Smooth muscle cell of trachea (primary cell): ENCODE results near the gene NUMA1. TPM values are rescaled to one million over a fixed set of nuclear protein-coding genes. Genes with fewer than 3 reads are reported as not detected.

Source experiments
- total RNA-seq: library from RNA; depleted of rRNA; stranded (reverse); fragments of >200 nt; gene quantifications from 2 replicates; pipeline ENCODE4 v1.2.1, GENCODE V29; 2014

NUMA1 gene, protein sequence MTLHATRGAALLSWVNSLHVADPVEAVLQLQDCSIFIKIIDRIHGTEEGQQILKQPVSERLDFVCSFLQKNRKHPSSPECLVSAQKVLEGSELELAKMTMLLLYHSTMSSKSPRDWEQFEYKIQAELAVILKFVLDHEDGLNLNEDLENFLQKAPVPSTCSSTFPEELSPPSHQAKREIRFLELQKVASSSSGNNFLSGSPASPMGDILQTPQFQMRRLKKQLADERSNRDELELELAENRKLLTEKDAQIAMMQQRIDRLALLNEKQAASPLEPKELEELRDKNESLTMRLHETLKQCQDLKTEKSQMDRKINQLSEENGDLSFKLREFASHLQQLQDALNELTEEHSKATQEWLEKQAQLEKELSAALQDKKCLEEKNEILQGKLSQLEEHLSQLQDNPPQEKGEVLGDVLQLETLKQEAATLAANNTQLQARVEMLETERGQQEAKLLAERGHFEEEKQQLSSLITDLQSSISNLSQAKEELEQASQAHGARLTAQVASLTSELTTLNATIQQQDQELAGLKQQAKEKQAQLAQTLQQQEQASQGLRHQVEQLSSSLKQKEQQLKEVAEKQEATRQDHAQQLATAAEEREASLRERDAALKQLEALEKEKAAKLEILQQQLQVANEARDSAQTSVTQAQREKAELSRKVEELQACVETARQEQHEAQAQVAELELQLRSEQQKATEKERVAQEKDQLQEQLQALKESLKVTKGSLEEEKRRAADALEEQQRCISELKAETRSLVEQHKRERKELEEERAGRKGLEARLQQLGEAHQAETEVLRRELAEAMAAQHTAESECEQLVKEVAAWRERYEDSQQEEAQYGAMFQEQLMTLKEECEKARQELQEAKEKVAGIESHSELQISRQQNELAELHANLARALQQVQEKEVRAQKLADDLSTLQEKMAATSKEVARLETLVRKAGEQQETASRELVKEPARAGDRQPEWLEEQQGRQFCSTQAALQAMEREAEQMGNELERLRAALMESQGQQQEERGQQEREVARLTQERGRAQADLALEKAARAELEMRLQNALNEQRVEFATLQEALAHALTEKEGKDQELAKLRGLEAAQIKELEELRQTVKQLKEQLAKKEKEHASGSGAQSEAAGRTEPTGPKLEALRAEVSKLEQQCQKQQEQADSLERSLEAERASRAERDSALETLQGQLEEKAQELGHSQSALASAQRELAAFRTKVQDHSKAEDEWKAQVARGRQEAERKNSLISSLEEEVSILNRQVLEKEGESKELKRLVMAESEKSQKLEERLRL (N-terminal part only)
- total RNA-seq: 184 and 259 TPM in 2 replicates

DNA sequence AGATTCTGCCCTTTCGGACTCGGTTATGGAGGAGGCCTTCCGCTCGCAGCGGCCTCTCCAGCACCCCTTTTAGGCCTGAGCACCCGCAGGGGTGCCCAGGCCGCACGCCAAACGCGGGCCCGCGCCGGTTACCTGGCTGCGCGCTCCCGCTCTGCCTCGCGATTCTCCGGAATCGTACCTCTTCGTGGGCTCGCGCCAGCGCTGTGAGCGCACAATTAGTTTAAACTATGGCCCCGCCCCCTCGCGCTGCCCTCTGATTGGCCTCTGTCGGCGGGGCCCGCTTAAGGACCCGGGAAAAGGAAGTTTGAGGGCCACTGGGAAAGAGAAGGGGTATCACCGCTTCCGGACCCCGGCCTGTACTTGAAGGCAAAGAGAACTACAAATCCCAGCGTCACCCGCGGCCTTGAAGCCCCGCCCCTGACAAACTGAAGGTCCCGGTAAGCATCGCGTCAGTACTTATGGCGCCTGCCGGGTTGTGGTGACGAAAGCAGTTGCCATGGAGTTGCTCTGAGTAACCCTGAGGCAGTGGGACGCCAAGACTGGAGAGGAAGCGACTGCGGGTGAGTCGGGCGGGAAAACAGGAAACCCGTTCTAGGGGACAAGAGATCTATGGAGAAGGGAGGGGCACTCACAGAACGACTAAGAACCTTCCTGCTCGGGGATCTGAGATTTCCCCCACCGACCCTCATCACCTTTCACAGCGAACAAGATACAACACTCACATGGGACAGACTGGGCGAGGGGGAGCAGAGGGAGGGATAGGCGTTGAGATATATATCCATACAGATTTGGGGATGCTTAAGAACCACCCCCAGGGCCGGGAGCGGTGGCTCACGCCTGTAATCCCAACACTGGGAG is at the start of gene NUMA1, which contains the start of gene LRRC51:
NUMA1 (minus strand) TSS at position 217 of the 858 bp plus-strand sequence. CDS start 44,599 bp downstream, outside the sequence.
LRRC51 (plus strand) TSS at position 525 of the 858 bp plus-strand sequence. CDS start 8,234 bp downstream, outside the sequence.

DNA sequence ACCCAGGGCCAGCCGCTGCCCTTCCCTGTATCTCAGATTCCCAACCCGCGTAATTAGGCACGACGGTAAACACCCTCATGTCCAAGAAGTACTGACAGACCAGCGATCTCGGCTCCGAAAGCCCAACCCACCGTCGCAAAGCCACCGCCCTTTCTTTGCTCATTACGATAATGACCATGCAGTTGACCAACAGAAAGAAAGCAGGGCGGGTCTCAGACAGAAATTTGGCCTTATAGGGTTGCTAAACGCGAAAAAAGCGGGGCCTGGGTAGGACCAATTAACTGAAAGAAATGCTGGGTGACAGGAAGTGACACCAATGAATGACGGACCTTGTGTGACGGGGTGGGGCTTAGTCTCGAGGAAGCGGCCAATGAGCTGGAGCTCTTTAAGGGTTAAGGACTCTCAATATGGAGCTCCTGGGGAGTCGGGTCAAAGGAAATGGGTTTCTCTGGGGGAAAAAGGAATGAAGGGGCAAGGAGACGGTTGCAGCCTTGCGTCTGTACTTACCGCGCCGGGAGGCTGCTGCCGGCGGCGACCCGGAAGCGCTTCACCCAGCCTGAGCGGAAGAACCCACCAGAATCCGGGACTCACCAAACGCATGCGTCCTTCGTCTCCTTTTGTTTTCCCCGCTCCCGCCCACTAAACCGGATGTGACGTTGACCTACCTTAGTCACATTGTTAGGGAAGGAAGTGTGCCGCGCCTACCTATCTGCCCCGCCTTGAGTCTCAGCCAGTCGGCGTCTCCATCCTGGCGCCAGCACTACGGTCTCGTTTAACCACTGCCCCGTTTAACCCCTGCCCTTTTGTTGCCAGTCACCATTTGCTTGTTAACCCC is 32.0 kb upstream of the NUMA1 start, which contains the start of gene ANAPC15:
ANAPC15 (minus strand) TSS at position 553 of the 835 bp plus-strand sequence. CDS start 1,419 bp downstream, outside the sequence.

DNA sequence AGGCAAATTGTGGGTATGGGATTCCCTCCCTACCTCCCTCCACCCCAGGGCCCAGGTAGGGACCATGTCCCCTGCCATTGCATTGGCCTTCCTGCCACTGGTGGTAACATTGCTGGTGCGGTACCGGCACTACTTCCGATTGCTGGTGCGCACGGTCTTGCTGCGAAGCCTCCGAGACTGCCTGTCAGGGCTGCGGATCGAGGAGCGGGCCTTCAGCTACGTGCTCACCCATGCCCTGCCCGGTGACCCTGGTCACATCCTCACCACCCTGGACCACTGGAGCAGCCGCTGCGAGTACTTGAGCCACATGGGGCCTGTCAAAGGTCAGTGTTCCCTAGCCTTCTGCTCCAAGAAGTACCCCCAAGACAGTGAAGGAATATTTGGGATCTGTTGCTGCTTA is 25.5 kb upstream of the NUMA1 start, which contains the start of gene TOMT:
TOMT (plus strand) TSS at position 37 of the 400 bp plus-strand sequence; CDS start at position 65, 28 bp downstream.

DNA sequence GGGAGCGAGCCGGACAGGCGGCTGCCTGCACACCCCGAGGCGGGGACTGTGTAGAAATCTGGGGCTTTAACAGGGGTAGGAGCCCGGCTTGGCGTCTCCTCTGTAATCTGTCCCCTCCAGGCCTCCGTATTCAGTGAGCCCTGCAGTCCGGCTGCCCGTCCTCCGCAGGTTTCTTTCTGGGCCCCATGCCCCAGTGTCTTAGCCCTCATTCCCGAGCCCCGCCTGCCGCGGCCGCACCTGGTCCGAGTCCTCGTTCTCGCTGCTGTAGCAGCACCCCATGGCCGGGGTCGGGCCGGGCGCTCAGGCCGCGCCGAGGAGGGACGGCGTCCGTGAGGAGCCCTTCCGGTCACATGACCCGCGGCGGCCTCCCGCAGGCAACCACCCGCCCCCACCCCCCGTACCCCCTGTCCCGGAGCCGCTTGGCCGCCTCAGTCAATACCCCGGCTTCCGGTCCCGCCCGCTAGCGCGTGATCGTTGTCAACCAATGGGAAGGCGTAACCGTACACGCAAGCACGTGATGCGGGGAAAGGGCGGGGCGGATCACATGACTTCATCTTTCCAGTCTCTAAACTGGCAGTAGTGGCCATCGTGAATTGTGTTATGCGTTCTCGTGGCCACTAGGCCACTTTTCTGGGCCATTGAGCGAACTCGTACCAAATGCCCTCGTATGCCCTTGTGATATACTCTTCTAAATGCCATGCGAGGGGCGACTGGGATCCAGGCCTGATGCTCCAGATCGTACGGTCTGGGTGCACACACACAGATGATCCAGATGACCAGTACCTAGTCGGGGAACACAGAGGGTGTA is 22.8 kb upstream of the NUMA1 start, which contains the start of gene LAMTOR1:
LAMTOR1 (minus strand) TSS at position 352 of the 808 bp plus-strand sequence; CDS start at position 279, 73 bp downstream.

DNA sequence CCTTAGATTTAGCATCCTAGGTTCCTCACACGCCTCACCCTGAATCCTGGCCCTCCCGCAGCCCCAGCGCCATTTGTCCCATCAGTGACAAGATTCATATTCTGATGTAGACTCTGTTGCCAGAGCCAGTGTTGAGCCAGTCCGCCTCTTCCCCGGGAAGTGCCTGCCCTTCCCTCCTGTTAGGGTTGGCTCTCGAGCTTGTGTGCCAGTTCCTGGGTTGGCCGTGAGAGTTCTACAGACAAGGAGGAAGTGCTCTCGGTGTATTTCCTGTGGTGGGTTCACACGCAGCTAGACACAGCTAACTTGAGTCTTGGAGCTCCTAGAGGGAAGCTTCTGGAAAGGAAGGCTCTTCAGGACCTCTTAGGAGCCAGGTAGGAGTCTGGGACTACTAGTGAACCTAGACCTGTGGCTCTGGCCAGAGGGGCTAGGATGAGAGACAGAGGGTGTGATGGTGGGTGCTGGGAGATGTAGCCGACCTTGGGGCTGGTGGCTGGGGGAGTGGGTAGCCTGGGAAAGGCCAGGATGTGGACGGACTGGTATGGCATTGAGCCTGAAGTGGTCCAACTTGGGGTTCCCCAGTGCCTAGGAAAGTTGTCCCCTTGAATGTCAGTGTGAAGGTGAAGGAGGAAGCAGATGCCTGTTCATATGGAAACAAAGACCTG is 81.6 kb downstream of the NUMA1 start, which contains the start of gene IL18BP:
IL18BP (plus strand) TSS at position 261 of the 662 bp plus-strand sequence. CDS start 1,076 bp downstream, outside the sequence.

Other genes with a start within 250 kb of the NUMA1 start
- not detected in 2 replicates for gene DEFB108B, start 247.3 kb downstream of the NUMA1 start, total RNA-seq
- not detected in 2 replicates for gene DEFB131B, start 202.1 kb downstream of the NUMA1 start, total RNA-seq
- gene XNDC1N, start 151.9 kb downstream of the NUMA1 start, total RNA-seq: 6.1 and 13.7 TPM in 2 replicates
- 38.7 and 42.0 TPM in 2 replicates for gene RNF121, start 151.5 kb downstream of the NUMA1 start, total RNA-seq
- gene IL18BP, start 81.6 kb downstream of the NUMA1 start, total RNA-seq: 2.8 and 3.8 TPM in 2 replicates
- gene LRRC51, start 308 bp upstream of the NUMA1 start, total RNA-seq: 6.4 and 8.1 TPM in 2 replicates
- 97.3 and 114 TPM in 2 replicates for gene LAMTOR1, start 22.8 kb upstream of the NUMA1 start, total RNA-seq
- gene TOMT, start 25.4 kb upstream of the NUMA1 start, total RNA-seq: 0.17 TPM in 1 of 2 replicates, not detected in the other
- 19.2 and 33.0 TPM in 2 replicates for gene ANAPC15, start 32.2 kb upstream of the NUMA1 start, total RNA-seq
- 1.3 and 1.8 TPM in 2 replicates for gene FOLR3, start 55.2 kb upstream of the NUMA1 start, total RNA-seq
- 0.33 TPM in 1 of 2 replicates, not detected in the other for gene FOLR1, start 111.6 kb upstream of the NUMA1 start, total RNA-seq
- gene FOLR2, start 136.3 kb upstream of the NUMA1 start, total RNA-seq: not detected in 2 replicates
- 52.9 and 112 TPM in 2 replicates for gene INPPL1, start 144.2 kb upstream of the NUMA1 start, total RNA-seq
- not detected in 2 replicates for gene PHOX2A, start 163.6 kb upstream of the NUMA1 start, total RNA-seq